Ovary (tissue), 1 donor: ENCODE results near the gene KRT81.

Experiments used
- EP300 ChIP-seq: sonication (generic); formaldehyde crosslinking; IDR thresholded peaks from one replicate; pipeline ENCODE4 v1.6.1; 2017; ENCODE audit warnings: antibody characterized with exemption
- POLR2A ChIP-seq: fragments of 450-650 bp; IDR thresholded peaks from one replicate; pipeline ENCODE4 v1.6.1; 2017; ENCODE audit warnings: antibody characterized with exemption, mild to moderate bottlenecking, moderate library complexity

GRCh38 chr12:52337054-52337453 is 45.7 kb upstream of the KRT81 start:
- TF ChIP-seq POLR2A (no peak), EP300 (no peak)
